GM18868 (cell line): ENCODE measurements around the gene EPS8L2.
"Not testable (repeated sequence)": the region's sequence is repeated elsewhere in the genome, so short reads cannot be mapped to it uniquely, and the experiment has no call there.

Experiments used
- ATAC-seq: cut with Tn5 transposase; IDR thresholded peaks from one replicate; pipeline ENCODE4 v1.9.1; 2021; ENCODE audit warnings: mild to moderate bottlenecking, moderate library complexity; ENCODE audit not compliant: unreplicated experiment

The EPS8L2 gene

DNA sequence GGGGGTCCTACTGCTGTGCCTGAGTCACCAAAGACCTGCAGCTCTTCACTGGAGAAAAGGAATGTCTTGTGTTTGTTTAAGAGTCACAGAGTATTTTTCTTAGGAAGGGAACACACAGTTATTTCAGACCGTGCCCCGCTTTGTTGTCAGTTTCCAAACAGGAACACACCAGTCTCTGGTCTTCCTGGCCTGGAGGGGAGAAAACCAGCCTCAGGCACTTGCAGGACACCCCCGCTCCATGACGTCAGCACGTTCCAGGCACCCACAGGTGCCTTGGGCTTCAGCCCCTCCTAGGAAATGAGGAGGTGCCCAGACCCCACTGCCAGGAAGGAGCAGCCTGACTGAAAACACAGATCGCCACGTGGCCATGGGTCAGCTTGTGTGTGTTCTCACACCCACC lies 16.4 kb upstream of the EPS8L2 start:
- no peak for ATAC-seq

DNA sequence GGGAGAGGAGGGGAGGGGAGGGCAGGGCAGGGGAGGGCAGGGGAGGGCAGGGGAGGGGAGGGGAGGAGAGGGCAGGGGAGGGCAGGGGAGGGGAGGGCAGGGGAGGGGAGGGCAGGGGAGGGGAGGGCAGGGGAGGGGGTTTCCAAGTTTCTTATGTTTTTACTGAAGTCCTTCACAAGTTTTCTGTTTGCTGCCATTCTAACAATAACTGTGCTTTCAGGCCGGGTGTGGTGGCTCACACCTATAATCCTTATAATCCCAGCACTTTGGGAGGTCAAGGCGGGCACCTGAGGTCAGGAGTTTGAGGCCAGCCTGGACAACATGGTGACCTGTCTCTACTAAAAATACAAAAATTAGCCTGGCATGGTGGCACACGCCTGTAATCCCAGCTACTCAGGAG lies 15.8 kb upstream of the EPS8L2 start:
- ATAC-seq = not testable (repeated sequence)

DNA sequence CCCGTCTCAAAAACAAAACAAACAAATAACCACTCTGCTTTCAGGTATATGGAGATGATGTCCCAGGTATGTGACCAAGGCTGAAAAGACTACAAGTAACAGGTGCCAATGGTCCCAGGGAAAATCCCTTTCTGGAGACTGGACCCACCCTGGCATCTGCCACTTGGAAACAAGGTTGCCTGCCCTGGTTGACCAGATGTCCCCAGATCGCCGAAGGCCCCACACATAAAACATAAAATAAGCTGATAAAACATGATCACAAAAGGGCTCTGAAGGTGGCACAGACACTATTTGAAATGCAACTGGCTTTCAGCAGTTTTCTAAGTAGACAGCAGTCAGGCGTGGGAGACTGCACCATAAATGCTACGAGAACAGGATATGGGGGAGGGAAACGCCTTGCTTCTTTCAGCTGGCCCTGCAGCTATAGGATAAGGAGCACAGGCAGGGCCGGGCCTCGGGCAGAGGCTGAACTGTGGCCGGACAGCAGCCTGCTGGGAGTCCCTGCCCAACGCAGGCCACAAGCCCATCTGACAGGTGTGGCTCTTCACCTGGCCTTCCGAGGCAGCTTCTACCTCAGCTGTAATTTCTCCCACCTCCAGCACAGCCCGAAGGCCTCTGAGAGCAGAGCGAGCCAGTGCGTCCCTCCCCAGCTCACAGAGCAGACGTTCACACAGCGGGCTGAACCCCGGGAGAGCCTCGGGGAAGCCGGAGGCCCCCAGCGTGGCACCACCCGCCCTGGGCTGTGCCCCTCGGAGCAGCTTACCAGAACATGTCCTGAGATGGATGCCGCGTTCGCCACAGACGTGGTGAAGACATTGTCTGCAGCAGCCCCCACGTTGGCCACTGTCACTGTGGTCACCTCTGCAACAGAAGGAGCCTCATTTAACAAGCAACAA lies 15.0 kb upstream of the EPS8L2 start:
- no peak for ATAC-seq

DNA sequence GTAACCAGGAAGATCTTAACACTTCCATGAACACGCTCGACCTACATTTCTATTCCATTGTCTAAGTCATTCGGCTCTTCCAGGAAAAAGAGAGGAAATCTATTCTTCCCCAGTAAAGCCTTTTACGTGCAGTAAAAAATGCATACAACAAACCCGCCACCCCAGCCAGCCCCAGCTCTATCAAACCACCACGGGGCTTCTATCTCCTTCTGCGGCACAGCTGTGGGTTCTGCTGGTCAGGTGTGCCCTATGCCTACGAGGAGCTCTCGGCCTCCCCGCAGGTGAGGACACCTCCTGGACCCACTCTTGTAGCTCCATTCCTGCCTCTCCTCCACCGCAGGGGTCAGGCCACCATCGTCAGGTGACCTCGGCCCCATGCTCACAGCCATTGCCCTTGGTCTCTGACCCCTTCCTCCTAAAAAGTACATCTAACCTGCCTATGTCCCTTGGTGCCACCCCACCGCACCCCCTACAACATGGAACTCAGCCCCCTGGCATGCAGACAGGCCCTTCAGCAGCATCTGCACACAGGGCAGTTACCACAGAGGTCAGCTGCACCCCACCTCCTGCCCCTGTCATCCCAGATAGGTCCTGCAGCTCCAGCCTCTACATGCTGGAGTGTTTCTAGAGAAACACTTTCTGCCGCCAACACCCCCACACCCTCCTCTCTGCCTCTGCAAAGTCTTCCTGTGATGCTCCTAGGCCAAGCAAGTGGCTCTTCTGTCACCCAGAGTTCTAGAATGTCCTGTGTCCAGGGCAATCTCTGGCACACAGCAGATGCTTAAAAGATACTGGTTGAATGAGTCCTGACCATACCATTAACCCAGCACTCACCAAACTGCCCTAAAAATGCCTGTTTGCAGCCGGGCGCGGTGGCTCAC lies 14.1 kb upstream of the EPS8L2 start:
- no peak for ATAC-seq

DNA sequence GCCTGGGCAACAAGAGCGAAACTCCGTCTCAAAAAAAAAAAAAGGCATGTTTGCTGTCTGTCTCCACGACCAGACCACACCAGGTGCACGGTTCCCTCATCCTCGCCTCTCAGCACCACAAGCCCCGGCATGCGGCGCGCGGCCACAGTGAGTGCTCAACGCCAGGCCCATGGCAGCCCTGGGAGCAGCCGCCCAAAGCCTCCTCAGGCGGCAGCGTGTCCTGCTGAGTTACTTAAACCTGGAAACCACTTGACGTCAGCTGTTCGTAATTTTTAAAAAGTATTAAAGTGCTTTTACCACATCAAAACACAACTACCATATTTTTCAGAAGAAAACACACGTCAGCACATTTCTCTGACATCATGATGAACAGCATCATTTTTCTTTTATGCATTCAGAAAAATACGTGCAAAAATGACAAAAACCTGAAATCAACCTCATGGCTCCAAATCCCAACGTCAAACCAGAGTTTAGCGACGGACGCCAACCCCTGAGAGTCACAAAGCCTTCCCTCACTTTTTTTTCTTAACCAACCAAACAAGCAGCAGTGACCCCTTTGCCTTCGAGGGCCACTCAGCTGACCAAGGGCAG lies 13.1 kb upstream of the EPS8L2 start:
- ATAC-seq = no peak

DNA sequence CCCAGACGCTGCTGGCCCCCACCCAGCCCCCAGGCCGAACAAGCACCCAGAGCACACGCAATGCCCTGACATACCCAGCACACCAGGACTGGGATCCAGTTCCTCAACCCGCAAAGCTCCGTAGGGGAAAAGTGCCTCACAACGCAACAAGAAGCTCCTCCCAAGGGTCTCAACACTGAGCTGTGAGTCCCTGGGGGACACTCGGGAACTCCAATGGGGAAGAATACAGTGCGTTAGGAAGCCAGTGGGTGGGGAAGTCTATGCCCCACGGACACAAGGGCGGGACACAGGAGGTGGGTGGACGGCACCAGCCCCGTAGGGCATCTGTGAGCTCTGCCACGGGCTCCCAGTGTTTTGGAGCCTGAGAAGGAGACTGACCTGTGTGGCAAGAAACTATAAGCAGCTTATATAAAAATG lies 12.6 kb upstream of the EPS8L2 start:
- ATAC-seq = no peak

DNA sequence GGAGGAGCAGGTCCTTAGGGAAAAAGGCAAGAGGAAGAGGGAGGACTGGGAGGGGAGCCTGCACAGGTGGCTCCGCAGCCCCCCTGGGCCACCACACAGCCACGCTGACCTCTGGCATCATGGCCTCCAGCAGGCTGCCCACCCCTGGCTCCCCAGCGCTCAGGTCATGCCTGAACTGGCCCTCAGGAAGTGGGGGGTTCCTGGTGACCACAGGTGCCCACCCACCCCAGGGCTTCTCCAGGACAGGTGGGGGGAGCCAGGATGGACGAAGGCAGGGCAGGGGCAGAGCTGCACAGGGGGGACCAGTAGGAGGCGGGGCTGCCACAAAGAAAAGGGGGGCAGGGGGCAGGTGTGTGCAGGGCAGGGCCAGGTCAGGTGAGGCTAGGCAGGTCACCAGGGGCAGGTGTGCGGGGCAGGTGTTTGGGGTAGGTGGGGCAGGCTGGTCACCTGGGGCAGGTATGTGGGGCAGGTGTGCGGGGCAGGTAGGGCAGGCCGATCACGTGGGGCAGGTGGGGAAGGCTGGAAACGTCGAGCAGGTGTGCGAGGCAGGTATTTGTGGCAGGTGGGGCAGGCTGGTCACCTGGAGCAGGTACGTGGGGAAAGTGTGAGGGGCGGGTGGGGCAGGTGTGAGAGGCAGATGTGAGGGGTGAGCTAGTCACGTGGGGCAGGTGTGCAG lies 12.0 kb upstream of the EPS8L2 start:
- ATAC-seq = no peak

DNA sequence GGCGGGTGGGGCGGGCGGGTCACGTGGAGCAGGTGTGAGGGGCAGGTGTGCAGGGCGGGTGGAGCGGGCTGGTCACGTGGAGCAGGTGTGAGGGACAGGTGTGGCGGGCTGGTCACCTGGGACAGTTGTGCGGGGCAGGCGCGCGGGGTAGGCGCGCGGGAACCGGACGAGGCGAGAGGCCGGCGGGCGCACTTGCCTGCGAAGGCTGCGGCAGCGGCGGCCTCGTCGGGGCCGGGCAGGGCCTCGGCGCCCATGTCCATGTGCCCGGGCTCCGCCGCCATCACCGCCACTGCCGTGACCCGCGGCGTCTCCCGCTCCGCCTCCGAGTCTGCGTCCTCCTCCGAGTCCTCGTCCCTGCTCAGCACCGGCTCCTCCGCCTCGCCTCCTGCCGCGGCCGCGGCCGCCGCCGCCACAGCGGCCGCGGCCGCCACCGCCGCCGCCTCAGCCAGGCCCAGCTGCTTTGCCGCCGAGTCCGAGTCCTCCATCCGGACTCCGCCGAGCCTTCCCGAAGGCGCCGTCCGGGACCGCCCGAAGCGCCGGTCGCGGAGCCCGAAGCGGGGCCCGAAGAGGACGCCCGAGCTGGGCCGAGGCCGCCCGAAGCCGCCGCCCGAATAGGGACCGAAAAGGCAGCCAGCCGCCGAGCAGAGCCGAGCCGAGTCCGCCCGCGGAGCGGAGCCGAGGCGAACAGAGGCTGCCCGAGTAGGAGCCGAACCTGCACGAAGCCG lies 11.3 kb upstream of the EPS8L2 start, which contains the start of gene DEAF1:
TSS of gene DEAF1 (minus strand) at position 660 of the 725 bp plus-strand sequence. CDS start at position 485, 175 bp downstream.
- ATAC-seq = peak; percentile 77

DNA sequence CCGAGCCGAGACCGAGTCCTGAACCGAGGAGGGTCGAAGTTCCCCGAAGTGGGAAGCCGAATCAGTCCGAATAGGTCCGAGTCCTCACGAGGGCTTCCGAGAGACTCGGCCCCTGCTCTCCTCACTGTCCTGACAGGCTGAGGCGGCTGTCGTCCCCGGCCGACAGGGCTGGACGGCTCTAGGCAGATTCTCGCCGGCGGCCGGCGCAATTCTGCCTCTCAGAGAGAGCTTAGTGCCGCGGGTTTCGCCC lies 10.8 kb upstream of the EPS8L2 start:
- no peak for ATAC-seq

DNA sequence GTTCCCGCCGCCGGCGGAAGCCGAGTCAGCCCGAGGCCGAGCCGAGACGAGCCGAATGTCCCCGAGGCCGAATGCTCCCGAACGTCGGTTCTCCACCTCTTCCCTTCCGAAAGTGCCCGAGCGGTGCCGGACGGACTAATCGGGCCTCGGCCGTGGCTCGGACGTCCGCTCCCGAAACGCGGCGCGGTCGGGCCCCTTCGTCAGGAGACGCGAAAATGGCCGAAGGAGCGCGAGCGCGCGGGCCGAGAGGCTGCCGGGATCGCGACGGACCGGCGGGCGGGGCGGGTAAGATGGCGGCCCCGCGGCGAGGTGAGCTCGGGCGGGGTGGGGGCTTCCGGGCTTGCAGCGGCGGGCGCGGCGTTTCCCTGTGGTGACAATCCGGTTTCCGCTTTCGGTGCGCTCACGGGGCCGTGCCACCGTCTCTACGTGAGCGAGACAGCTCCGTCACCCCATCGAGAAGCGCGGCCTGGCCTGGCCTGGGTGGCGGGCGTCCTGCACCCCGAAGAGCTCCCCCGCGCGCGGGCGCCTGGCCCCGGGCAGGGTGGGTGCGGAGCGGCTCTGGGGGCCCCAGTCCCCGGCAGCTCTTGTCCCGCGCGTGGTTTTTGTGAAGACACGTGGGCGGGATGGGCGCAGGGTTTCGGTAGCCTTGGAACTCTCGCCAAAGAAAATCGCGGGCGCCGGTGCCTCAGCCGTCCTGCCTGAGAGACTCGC lies 10.3 kb upstream of the EPS8L2 start, which contains the start of gene TMEM80:
TSS of gene TMEM80 (plus strand) at position 279 of the 711 bp plus-strand sequence. CDS start at position 291, 12 bp downstream.
- ATAC-seq = peak; percentile 68

DNA sequence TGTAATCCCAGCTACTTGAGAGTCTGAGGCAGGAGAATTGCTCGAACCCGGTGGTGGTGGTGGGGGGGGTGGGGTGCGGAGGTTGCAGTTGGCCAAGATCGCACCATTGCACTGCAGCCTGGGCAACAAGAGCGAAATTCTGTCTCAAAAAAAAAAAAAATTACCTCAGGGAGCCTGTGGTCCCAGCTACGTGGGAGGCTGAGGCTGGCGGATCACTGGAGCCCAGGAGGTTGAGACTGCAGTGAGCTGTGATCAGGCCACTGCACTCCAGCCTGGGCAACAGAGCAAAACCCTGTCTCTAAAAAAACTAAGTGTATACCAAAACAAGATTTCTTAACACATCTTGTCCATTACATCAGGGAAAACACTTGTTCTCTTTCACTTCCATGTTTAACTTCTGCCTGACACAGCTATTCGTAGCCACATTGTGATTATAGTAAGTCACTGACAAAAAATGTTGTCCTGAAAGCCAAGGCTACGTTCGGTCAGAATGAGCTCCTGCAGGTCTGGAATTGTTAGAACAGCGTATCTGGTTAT lies 9.0 kb upstream of the EPS8L2 start:
- no peak for ATAC-seq

DNA sequence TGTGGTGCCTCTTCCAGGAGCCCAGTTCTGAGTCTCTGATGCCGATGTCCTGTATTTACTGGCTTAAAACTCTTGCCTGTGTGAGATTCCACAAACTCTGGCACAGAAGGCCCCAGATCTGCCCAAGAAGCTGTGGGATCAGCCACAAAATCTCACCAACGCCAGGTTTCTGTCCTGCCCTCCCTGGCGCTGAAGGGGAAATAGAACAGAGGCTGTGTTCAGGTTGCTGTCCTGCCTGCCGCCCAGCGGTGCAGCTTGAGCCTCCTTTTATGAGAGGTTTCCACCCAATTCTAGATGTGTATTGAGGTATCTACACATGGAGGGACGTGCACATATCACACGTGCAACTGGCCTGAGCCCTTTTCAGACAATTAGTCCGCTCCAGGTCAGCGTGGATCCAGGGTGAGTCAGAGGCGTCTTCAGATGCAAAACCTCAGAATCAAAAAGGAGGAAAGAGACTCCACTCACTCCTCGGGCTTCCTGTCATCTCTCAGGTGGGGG lies 8.2 kb upstream of the EPS8L2 start:
- no peak for ATAC-seq

DNA sequence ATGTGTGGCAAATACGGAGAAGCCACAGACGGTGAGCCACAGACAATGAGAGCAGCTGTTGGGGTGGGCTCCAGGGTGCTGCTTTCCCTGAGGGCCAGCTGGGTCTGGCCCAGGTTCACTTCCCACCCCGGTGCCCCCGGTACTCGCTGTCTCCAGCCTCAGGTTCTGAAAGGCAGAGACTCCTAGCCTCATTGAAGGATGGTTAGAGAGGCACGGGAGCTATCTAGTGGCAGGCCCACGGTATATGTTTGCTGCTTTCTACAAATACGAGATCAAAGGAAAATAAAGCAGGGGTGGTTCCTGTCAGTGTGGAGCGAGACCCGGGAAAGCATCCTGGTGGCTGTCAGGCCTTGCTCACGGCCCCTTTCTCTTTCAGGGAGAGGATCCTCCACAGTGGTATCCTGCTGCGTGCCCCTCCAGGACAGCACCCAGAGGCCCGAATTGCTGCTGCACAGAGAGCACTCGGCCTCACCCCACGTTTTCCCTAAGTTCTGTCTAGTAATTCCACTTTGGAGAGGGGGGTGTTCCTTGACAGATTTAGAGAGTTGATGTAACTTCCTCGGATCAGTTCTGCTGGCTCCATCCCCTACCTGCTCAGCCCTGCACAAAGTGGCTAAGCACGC lies 7.4 kb upstream of the EPS8L2 start:
- ATAC-seq = no peak

DNA sequence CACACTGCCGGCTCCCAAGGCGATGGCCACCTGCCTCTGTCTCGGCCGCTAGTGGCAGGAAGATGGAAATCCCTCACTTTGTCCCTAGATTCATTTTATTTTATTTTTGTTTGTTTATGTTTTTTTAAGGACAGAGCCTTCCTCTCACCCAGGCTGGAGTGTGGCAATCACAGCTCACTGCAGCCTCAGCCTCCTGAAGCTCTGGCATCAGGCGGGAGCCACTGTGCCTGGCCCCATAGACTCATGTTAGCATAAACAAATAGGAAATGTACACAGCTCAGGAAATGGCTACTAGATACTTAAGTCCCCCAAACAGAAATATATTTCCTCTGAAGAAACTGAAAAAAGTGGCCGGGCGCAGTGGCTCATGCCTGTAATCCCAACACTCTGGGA lies 6.9 kb upstream of the EPS8L2 start:
- ATAC-seq = no peak

DNA sequence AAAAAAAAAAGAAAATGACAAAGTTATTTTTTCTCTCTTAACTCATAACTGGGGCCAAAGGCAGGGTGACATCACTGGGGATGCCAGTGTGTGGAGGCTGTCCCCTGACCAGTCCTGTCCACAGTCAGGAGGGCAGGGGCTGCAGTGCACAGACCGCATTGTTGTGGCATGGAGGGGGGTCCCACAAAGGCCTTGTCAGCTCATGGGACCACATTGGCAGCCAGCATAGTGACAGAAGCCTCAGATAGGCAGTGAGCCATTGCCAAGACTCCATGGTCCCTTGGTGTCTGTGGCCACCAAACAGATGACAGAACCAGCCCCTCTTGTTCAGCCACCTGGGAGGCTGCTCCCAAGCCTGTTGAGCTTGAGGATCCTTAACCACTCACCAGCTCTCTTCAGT lies 6.3 kb upstream of the EPS8L2 start:
- ATAC-seq = no peak

DNA sequence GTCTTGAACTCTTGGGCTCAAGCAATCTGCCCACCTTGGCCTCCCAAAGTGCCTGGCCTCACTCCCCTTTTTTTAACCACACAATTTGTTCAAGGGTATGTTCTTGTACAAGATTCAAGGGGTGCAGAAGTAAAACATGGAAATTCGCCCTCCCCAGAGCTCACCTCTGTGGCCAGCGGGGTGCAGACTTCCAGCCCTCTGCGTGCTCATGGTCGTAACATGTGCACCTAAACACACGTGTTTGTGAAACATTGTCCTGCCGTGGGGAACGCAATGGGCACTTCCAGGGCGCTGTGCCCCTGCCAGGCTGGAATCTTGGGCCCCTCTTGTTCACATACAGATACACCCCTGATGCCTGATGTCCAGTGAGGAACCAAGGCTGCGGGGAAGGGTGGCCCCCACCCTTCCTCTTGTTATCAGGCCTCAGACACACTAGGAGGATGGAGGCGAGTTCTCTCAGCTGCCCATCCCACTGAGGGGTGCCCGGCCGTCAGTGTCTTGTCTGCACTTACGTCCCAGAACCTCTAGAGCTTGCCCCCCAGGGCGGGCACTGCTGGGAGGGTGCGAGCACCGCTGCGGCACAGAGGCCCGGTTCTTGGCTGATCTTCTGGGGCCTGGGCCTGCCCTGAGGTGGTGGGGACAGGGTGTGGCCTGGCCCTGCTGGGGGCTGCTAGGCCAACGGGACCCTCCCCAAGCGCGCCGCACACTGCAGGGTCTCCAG lies 4.1 kb upstream of the EPS8L2 start:
- no peak for ATAC-seq

DNA sequence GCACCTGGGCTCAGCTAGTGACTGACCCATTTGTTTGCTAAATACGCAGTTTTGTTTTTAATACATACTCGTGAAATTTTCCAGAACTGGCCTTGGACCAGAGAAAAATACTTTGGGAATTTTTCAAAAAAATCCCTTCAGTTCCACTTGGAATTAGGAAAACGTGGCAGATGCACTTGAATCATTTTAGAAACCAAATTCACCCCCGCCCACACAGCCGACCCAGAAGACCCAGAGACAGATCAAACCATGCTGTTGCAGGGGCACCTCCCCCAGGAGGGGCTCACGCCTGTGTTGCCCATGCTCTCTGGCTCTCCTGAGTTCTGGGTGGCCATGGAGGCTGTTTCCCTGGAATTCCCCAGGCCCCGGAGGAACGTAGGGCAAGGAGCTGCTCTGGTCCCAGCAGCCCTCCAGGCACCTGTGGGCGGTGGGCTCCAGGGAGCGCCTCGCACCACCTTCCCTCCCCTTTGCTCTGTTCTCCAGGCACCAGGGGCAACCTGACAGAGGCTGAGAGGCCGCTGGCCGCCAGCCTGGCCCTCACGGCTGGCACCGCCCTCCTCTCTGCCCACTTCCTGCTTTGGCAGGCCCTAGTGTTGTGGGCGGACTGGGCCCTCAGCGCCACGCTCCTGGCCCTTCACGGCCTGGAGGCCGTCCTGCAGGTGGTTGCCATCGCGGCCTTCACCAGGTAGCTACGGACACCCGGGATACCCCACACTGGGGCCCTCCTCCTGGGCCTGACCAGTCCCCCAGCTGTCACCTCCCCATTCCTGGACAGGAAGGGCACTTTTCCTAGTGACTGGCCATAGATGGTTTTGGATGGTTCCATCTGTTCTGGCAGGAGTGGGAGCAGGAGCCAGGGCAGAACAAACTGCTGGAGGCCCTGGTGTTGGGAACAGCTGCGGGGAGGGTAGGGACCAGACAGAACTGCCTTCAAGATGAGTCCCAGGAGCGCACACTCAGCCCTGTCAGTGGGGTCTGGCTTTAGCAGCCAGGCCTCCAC lies 3.3 kb upstream of the EPS8L2 start:
- no peak for ATAC-seq
